Common myeloid progenitor, CD34-positive (primary cell): ENCODE measurements around the gene B4GALT3.

Experiments
- CTCF ChIA-PET: fragments of 350-600 bp; sonication (Branson Sonifier 250); formaldehyde crosslinking; loops from one replicate; lab custom pipeline; 2021; ENCODE audit warnings: antibody characterized with exemption; lab: Charles Lee
- POLR2A ChIA-PET: fragments of 350-600 bp; sonication (Branson Sonifier 250); formaldehyde crosslinking; loops from one replicate; lab custom pipeline; 2021; ENCODE audit warnings: antibody characterized with exemption; lab: Charles Lee
- DNase-seq, 3 donors: peaks; one replicate each; pipeline versions ENCODE4 v3.0.0 to v3.0.0-alpha.2; 2013
- H3K27ac ChIP-seq, 2 experiments: 1 replicate in 1 of 2; 2 replicates in 1 of 2; pipeline ENCODE4 v1.7.0; 2013; ENCODE audit warnings: inconsistent platforms in 2 of 2, low read length in 2 of 2, mild to moderate bottlenecking in 2 of 2, low read depth in 1 of 2, moderate library complexity in 1 of 2; ENCODE audit not compliant: severe bottlenecking in 2 of 2, insufficient read depth in 1 of 2, poor library complexity in 1 of 2
- H3K27me3 ChIP-seq, 5 experiments: replicated peaks in 2 of 5; 1 replicate in 3 of 5; 2 replicates in 2 of 5; pipeline versions ENCODE4 v1.6.1 to v1.7.0; 2013; ENCODE audit warnings: low read length in 4 of 5, mild to moderate bottlenecking in 2 of 5, moderate library complexity in 2 of 5, inconsistent platforms in 1 of 5; ENCODE audit not compliant: insufficient read depth in 5 of 5, control insufficient read depth in 4 of 5
- H3K36me3 ChIP-seq, 4 experiments: 1 replicate in 2 of 4; 2 replicates in 2 of 4; pipeline versions ENCODE4 v1.6.1 to v1.7.0; 2013; ENCODE audit warnings: low read length in 3 of 4, control low read depth in 1 of 4, mild to moderate bottlenecking in 1 of 4; ENCODE audit not compliant: control insufficient read depth in 4 of 4, insufficient read depth in 4 of 4
- H3K4me1 ChIP-seq, 4 experiments: 1 replicate in 3 of 4; 2 replicates in 1 of 4; pipeline versions ENCODE4 v1.6.1 to v1.7.1; 2013; ENCODE audit warnings: low read length in 3 of 4, mild to moderate bottlenecking in 3 of 4, control low read depth in 1 of 4, inconsistent platforms in 1 of 4, moderate library complexity in 1 of 4; ENCODE audit not compliant: control insufficient read depth in 4 of 4, insufficient read depth in 4 of 4; ENCODE audit errors: control extremely low read depth in 1 of 4
- H3K4me3 ChIP-seq, 7 experiments: 1 replicate in 4 of 7; 2 replicates in 3 of 7; pipeline versions ENCODE4 v1.5.1 to v1.7.0; 2013; ENCODE audit warnings: mild to moderate bottlenecking in 7 of 7, low read length in 6 of 7, moderate library complexity in 6 of 7, inconsistent platforms in 2 of 7, low read depth in 2 of 7, control low read depth in 1 of 7; ENCODE audit not compliant: insufficient read depth in 4 of 7, control insufficient read depth in 1 of 7; ENCODE audit errors: extremely low read depth in 1 of 7
- H3K9me3 ChIP-seq, 5 experiments: 1 replicate in 4 of 5; 2 replicates in 1 of 5; pipeline versions ENCODE4 v1.6.1 to v1.7.1; 2013; ENCODE audit warnings: low read length in 4 of 5, mild to moderate bottlenecking in 2 of 5, inconsistent platforms in 1 of 5, low read depth in 1 of 5, moderate library complexity in 1 of 5; ENCODE audit not compliant: control insufficient read depth in 4 of 5, insufficient read depth in 2 of 5; ENCODE audit errors: control extremely low read depth in 1 of 5
- WGBS: methylation state at CpG from one replicate; pipeline ENCODE4 v1.1.5; 2013; ENCODE audit not compliant: insufficient coverage; 5-methylcytosine and 5-hydroxymethylcytosine counted together

Gene B4GALT3

DNA sequence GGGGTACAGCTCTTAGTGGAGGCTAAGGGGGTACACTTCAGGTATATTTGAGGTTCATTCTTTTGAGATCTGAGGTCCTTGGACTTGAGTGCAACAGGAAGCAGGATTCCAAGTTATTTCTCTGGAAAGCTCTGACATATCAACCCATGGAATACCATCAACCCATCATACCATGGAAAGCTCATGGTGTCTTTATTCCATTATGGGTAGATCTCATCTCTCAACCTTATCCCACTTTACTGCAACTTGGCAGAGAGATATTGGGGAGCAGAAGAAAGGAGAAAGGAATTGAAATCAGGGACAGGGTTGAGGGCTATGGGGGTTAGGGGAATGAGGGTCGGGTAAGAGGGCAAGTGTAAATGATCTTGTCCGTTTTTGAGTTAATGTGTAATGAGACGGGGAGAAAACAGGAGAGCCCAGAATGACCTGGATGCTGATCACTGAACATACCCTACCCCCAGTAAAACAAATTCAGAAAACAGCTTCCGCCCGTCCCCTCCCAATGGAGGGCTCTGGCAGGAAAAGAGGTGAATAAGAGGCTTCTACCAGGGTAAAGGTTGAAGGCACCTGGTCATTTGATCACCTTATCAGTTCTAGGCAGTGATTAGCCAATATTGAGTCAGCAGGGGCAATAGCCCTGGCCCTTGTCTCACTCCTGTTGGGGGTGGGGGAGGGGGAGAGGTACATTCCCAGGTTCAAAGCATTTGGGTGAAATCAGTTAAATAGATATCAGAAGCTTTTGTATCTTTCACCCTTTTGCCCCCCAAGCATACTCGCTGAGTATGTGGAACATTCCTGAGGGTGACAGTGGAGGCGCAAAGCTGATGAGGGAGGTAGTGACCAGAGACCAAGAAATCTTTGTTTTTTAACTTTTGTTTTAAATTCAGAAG is 46.7 kb upstream of the B4GALT3 start:
- CTCF ChIA-PET: interaction anchor here (0.6 to 16.6 kb wide), 13 partner anchors 8 to 158 kb away, joined by 3 to 316 read pairs (median 5); partner anchors contain the start of genes CFAP126 and NDUFS2

DNA sequence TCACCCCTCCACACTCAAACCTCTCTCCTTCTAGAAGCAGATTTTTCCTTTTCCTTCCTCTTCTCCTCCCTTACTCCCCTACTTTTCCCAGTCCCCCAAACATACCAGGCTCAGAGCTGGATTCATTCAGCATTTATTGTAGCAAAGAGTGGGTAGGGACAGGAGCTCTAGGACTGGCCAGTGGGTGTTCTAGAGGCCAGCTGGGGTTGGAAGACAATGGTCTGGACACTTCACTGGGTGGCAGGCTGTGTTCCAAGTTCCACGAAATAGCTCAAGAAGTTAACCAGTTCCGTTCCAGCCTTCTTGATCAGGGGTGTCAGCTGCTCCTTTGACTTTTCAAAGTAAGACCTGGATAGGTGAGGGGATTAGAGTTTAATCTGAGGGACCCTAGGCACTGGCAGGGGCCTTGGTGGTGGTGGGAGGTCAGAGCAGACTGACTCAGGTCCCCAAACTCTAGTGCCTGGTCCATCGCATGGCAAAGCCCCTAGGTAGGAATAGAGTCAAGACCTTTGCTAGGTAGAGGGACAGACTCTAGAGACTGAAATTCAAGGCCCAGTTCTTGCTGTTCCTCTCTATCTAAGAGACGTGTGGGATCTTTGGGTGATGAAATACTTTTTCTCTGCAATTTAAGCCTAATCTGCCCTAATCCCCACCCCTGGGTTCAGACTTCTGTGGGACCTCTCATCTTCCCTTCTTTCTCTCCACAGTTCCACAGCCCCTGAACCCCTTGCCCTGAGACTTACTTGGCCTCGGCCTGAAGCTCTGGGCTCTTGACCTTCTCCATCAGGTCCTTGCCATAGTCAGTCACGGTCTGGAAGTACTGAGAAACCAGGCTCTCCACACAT is 45.1 kb upstream of the B4GALT3 start:
- no peak overlapping the region for H3K27ac ChIP-seq
- H3K36me3 ChIP-seq: peaks cover 0 to 14% (median 0%) of the 10 kb centered on the region in 4 experiments
- 97% methylated on average over 4 of the region's 6 CpGs for WGBS
- H3K4me3 ChIP-seq: no peak overlapping the region
- peaks cover 2 to 30% (median 23%) of the 10 kb centered on the region in 4 experiments for H3K4me1 ChIP-seq
- CTCF ChIA-PET: interaction anchor here (0.6 to 16.6 kb wide), 17 partner anchors 15 to 168 kb away, joined by 3 to 316 read pairs (median 3); partner anchors contain the start of genes ADAMTS4, CFAP126 and NDUFS2
- POLR2A ChIA-PET: interaction anchor here (0.5 to 0.6 kb wide), 2 partner anchors 64 to 938 kb away, joined by 3 read pairs; no protein-coding TSS in a partner anchor
- H3K27me3 ChIP-seq: no peaks in the 10 kb centered on the region
- no peaks in the 10 kb centered on the region for H3K9me3 ChIP-seq
- DNase-seq: no peak

More for the DNA sequence above, 46.7 kb upstream of the B4GALT3 start:
- POLR2A ChIA-PET: interaction anchor here (0.7 kb wide), 1 partner anchor 89 kb away, joined by 3 read pairs; no protein-coding TSS in a partner anchor
- H3K36me3 ChIP-seq: peaks cover under 1 to 19% (median 5%) of the 10 kb centered on the region in 4 experiments
- H3K27me3 ChIP-seq: no peaks in the 10 kb centered on the region
- DNase-seq: no peak
- WGBS: 100% methylated on average over 2 of the region's 7 CpGs
- no peak overlapping the region for H3K27ac ChIP-seq
- H3K9me3 ChIP-seq: no peaks in the 10 kb centered on the region
- peaks cover 2 to 33% (median 30%) of the 10 kb centered on the region in 4 experiments for H3K4me1 ChIP-seq
- no peak overlapping the region for H3K4me3 ChIP-seq

DNA sequence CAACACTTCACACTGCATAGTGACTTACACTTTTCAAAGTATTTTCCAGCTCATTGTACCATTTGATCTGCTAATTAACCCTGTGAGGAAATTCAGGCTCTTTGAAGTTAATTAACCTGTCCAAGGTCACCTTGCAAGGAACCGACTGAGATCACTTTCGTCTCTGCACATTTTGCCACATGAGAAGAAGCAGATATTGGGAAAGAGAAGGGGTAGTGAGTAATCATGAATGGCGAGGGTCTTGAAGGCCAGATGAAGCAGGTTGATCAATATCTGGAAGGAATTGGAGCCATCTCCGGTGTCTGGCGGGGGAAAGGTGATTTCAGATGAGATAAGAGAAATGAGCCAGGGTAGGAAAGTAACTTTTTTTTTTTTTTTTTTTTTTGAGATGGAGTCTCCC is 42.7 kb upstream of the B4GALT3 start:
- Histone ChIP-seq H3K9me3 (no peaks in the 10 kb centered on the region), H3K4me3 (no peak overlapping the region), H3K4me1 (peaks cover 6 to 37% (median 25%) of the 10 kb centered on the region in 4 experiments), H3K27me3 (no peaks in the 10 kb centered on the region), H3K36me3 (peaks cover 0 to 14% (median 0%) of the 10 kb centered on the region in 4 experiments), H3K27ac (no peak overlapping the region)
- DNase-seq: no peak
- ChIA-PET CTCF (interaction anchor here (1.0 to 16.6 kb wide), 9 partner anchors 8 to 155 kb away, joined by 3 to 316 read pairs (median 4); partner anchors contain the start of genes CFAP126 and NDUFS2), POLR2A (interaction anchor here (1.6 kb wide), 1 partner anchor 8 kb away, joined by 4 read pairs; no protein-coding TSS in a partner anchor)
- 90% methylated on average over 3 of the region's 5 CpGs for WGBS

DNA sequence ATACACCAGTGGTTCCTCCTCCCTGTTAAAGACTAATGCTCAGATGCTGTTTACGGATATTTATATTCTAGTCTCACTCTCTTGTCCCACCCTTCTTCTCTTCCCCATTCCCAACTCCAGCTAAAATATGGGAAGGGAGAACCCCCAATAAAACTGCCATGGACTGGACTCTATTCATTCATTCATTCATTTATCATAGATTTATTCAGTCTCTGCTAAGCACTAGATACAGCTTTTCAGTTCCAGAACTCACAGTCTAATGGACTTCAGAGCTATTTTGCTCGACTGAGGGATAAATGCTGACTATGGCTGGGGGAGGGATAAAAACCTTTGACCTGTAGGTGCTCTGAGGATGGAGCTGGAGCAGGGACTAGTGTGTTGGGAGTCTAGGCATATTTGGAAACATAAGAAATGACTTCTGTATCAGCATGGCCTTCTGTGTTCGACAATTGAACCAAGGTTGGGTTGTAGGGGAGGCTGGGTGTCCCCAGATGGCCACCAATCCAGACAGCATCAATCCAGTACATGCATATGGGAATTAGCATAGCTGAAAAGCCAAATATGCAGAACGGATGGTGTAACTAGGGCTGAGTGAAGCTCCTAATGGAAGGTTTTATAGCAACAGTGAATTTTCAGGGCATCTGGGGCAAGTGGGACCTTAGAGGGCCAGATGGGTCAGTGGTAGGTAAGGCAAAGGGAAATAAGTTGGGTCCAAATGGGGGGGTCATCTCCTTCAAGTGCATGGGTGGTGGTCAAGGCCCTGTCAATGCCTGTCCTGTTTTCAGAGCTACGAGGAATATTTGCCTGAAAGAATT is 42.0 kb upstream of the B4GALT3 start:
- DNase-seq: no peak
- Histone ChIP-seq H3K9me3 (no peaks in the 10 kb centered on the region), H3K4me3 (no peak overlapping the region), H3K36me3 (peaks cover 0 to 16% (median 1%) of the 10 kb centered on the region in 4 experiments), H3K27me3 (no peaks in the 10 kb centered on the region), H3K27ac (no peak overlapping the region), H3K4me1 (peaks cover 6 to 42% (median 29%) of the 10 kb centered on the region in 4 experiments)
- 100% methylated on average over 5 of the region's 5 CpGs for WGBS
- ChIA-PET POLR2A (interaction anchor here (1.6 kb wide), 1 partner anchor 9 kb away, joined by 4 read pairs; no protein-coding TSS in a partner anchor), CTCF (interaction anchor here (0.9 to 16.6 kb wide), 11 partner anchors 9 to 163 kb away, joined by 3 to 316 read pairs (median 4); partner anchors contain the start of genes CFAP126 and NDUFS2)

DNA sequence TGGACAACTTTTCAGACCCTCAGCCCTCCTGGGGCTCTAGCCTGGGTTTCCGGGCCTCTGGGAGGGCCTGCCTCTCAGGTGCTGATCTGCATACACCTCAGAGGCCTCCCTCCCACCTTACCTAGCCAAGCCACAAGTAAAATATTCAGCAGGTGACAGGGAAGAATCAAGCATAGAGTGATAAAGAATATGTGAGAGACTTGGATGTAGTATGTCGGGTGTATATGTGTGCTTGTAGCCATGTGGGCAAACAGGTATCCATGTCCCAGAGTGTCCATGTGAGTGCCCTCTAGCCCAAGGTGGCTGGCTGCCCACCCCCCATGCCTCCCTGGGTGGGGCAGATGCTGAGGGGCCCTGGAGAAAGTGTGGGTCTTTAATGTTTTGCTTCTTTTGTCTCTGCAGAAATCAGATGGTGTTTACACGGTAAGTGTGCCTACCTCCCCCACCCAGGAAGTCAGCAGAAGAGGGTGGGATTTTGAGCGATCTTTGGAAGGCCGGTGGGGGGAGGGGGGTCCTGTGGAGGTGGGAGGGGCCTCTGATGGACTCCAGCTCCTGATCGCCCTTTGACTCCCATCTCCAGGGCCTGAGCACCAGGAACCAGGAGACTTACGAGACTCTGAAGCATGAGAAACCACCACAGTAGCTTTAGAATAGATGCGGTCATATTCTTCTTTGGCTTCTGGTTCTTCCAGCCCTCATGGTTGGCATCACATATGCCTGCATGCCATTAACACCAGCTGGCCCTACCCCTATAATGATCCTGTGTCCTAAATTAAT is 41.2 kb upstream of the B4GALT3 start:
- CTCF ChIA-PET: interaction anchor here (1.0 to 16.6 kb wide), 10 partner anchors 9 to 164 kb away, joined by 3 to 316 read pairs (median 4); partner anchors contain the start of genes CFAP126 and NDUFS2
- H3K9me3 ChIP-seq: no peaks in the 10 kb centered on the region
- no peak overlapping the region for H3K4me3 ChIP-seq
- peaks cover 8 to 48% (median 30%) of the 10 kb centered on the region in 4 experiments for H3K4me1 ChIP-seq
- DNase-seq: no peak
- H3K36me3 ChIP-seq: peaks cover 0 to 23% (median 9%) of the 10 kb centered on the region in 4 experiments
- 91% methylated on average over 6 of the region's 8 CpGs for WGBS
- POLR2A ChIA-PET: interaction anchor here (1.6 kb wide), 1 partner anchor 10 kb away, joined by 4 read pairs; no protein-coding TSS in a partner anchor
- H3K27ac ChIP-seq: no peak overlapping the region
- no peaks in the 10 kb centered on the region for H3K27me3 ChIP-seq
